Activated CD4-positive, alpha-beta T cell treated with anti-CD3 and anti-CD28 coated beads, Interleukin-2, amount 10 ng/mL, durations not matched to agents 24 days and 14 days (primary cell): ENCODE results near the gene IQSEC1. TPM values are rescaled to one million over a fixed set of nuclear protein-coding genes. Genes with fewer than 3 reads are reported as not detected.

ENCODE experiments used
- DNase-seq: peaks from one replicate; pipeline ENCODE4 v3.0.0; 2022
- H3K27ac Mint-ChIP-seq: one replicate; pipeline ENCODE4 v1.8.0; 2022; ENCODE audit warnings: mild to moderate bottlenecking, mixed read lengths
- H3K27me3 Mint-ChIP-seq: one replicate; pipeline ENCODE4 v1.8.0; 2022; ENCODE audit warnings: mixed read lengths
- H3K36me3 Mint-ChIP-seq: one replicate; pipeline ENCODE4 v1.8.0; 2022; ENCODE audit warnings: low read depth, mild to moderate bottlenecking, mixed read lengths
- H3K4me1 Mint-ChIP-seq: one replicate; pipeline ENCODE4 v1.8.0; 2021; ENCODE audit warnings: mixed read lengths
- H3K4me3 Mint-ChIP-seq: one replicate; pipeline ENCODE4 v1.8.0; 2022; ENCODE audit warnings: mild to moderate bottlenecking, moderate library complexity, mixed read lengths
- H3K9me3 Mint-ChIP-seq: one replicate; pipeline ENCODE4 v1.8.0; 2021; ENCODE audit warnings: mixed read lengths
- intact Hi-C: fragments of 100-400 bp; cut with micrococcal nuclease; formaldehyde crosslinking; loops from one replicate; pipeline ENCODE4 v1.15.1; 2023
- total RNA-seq: library from RNA; stranded (reverse); gene quantifications from 2 replicates; pipeline ENCODE4 v1.2.3, GENCODE V29; 2022

Gene IQSEC1
- total RNA-seq, 1 donor from 2014 or later, result 22.5 TPM

DNA sequence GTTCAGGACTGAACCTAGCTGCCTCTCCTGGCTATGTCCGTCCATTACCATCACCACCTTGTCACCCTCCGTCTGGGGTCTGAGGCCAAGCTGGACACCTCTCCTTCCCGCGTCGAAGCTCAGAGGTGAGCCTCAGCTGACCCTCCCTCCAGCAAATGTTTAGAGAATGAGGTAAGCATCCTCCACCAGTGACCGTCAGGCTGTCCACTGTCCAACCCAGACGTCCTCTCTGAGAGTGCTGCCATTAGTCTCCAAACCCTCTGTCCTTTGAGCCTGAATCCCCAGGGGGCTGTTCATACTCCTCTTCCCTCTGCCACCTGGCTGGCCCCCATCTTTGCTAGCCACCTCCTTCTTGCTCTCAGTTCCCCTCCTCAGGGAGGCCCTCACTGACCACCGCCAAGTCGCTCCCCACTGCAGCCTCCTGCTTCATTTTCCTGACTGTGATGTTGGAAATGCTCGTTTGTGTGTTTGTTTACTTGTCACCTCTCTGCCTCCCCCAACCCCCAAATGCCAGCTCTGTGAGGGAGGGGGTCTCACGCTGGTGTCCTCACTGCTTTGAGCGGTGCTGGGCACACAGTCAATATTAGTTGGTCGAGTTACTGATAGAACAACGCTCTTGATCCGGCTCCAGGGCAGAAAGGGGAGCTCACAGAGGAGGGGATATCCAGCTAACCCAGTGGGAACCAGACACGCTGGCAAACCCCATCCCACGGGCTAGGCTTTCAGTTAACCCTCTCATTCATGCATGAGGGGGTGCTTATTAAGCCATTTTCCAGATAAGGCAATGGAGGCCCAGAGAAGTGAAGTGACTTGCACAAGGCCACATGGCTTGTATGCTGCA is 64.9 kb downstream of the IQSEC1 start:
- no peak for DNase-seq
- Mint-ChIP-seq H3K9me3 (no peaks in the 10 kb centered on the region), H3K36me3 (peaks cover 22% of the 10 kb centered on the region), H3K4me1 (peaks cover 63% of the 10 kb centered on the region), H3K27me3 (no peaks in the 10 kb centered on the region), H3K4me3 (no peak overlapping the region), H3K27ac (peak overlapping the region; percentile 87)
- intact Hi-C loops, result no loop called here

- intact Hi-C loops, result no loop called here
- H3K4me1 Mint-ChIP-seq, result peaks cover 65% of the 10 kb centered on the region
- H3K36me3 Mint-ChIP-seq, result peaks cover 26% of the 10 kb centered on the region
- H3K4me3 Mint-ChIP-seq, result no peak overlapping the region
- H3K9me3 Mint-ChIP-seq, result no peaks in the 10 kb centered on the region
- DNase-seq, result no peak
- H3K27me3 Mint-ChIP-seq, result no peaks in the 10 kb centered on the region
- no peak overlapping the region for H3K27ac Mint-ChIP-seq
These were observed 65.8 kb downstream of the IQSEC1 start for GRCh38 chr3:13007251-13007941.

- H3K27ac Mint-ChIP-seq, result no peak overlapping the region
- peaks cover 61% of the 10 kb centered on the region for H3K4me1 Mint-ChIP-seq
- DNase-seq, result no peak
- no peaks in the 10 kb centered on the region for H3K27me3 Mint-ChIP-seq
- intact Hi-C loops, result no loop called here
- peaks cover 29% of the 10 kb centered on the region for H3K36me3 Mint-ChIP-seq
- no peak overlapping the region for H3K4me3 Mint-ChIP-seq
- no peaks in the 10 kb centered on the region for H3K9me3 Mint-ChIP-seq
These were observed 66.8 kb downstream of the IQSEC1 start for GRCh38 chr3:13006216-13006990.

DNA sequence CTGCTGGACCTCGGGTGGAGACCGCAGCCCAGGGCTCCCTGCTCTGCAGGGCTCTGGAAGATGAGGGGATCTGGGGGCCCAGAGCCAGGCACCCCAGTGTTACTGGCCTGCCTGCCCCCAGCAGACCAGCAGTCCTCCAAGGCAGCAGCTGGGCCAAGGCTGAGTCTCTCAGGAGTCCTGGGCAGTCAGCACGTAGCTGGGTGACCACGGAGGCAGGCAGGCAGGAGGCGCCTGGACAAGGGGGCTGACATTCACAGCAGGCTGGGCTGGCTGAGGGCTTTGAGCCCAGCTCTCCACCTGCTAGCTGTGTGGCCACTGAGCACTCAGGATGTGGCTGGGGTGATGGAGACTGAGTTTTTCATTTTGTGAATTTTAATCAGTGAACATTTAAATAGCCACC is 67.9 kb downstream of the IQSEC1 start:
- no peak for DNase-seq
- Mint-ChIP-seq H3K36me3 (peaks cover 29% of the 10 kb centered on the region), H3K4me1 (peaks cover 53% of the 10 kb centered on the region), H3K9me3 (no peaks in the 10 kb centered on the region), H3K27ac (no peak overlapping the region), H3K27me3 (no peaks in the 10 kb centered on the region), H3K4me3 (no peak overlapping the region)
- intact Hi-C loops, result no loop called here

DNA sequence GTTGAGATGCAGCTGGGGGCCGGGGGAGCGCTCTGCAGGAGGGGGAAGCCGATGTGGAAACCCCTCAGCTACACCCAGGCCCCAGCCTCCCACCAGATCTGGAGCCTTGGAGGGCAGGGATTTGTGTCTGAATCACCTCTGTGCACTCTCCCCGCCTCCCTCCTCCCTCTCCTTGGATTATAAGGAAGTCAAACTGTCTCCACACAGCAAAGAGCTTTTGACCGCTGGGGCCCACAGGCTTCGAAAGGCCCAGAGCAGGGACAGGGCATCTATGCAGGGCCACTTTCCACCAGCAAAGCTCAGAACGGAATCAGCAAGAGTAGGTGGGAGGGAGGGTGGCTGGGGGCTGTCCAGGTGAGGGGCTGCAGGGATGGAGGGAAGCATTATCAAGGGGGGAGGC is 68.9 kb downstream of the IQSEC1 start:
- Mint-ChIP-seq H3K27ac (peak overlapping the region; percentile 60), H3K27me3 (no peaks in the 10 kb centered on the region), H3K4me1 (peaks cover 50% of the 10 kb centered on the region), H3K4me3 (no peak overlapping the region), H3K9me3 (no peaks in the 10 kb centered on the region), H3K36me3 (peaks cover 30% of the 10 kb centered on the region)
- no peak for DNase-seq
- intact Hi-C loops, result no loop called here

- Mint-ChIP-seq H3K27me3 (no peaks in the 10 kb centered on the region), H3K4me1 (peaks cover 47% of the 10 kb centered on the region), H3K36me3 (peaks cover 31% of the 10 kb centered on the region), H3K4me3 (no peak overlapping the region), H3K9me3 (no peaks in the 10 kb centered on the region), H3K27ac (no peak overlapping the region)
- no peak for DNase-seq
- intact Hi-C loops, result no loop called here
These were observed 69.6 kb downstream of the IQSEC1 start for GRCh38 chr3:13003608-13004007.

GRCh38 chr3:13002398-13003124 is 70.7 kb downstream of the IQSEC1 start:
- Mint-ChIP-seq H3K36me3 (peaks cover 34% of the 10 kb centered on the region), H3K9me3 (no peaks in the 10 kb centered on the region), H3K27ac (peak overlapping the region; percentile 75), H3K27me3 (no peaks in the 10 kb centered on the region), H3K4me1 (peaks cover 44% of the 10 kb centered on the region), H3K4me3 (peak overlapping the region; percentile 51)
- intact Hi-C loops, result loop anchor here (1.0 kb wide), 2 partner anchors 9 to 13 kb away; no protein-coding TSS in a partner anchor
- peak; percentile 78 for DNase-seq

GRCh38 chr3:12999147-13000140 is 73.8 kb downstream of the IQSEC1 start:
- Mint-ChIP-seq H3K27me3 (no peaks in the 10 kb centered on the region), H3K27ac (no peak overlapping the region), H3K4me3 (no peak overlapping the region), H3K4me1 (peaks cover 43% of the 10 kb centered on the region), H3K36me3 (peaks cover 45% of the 10 kb centered on the region), H3K9me3 (no peaks in the 10 kb centered on the region)
- intact Hi-C loops, result no loop called here
- no peak for DNase-seq

- intact Hi-C loops, result no loop called here
- Mint-ChIP-seq H3K36me3 (peaks cover 45% of the 10 kb centered on the region), H3K4me1 (peaks cover 37% of the 10 kb centered on the region), H3K4me3 (no peak overlapping the region), H3K27ac (no peak overlapping the region), H3K27me3 (no peaks in the 10 kb centered on the region), H3K9me3 (no peaks in the 10 kb centered on the region)
- no peak for DNase-seq
These were observed 74.6 kb downstream of the IQSEC1 start for GRCh38 chr3:12998648-12999047.

GRCh38 chr3:12997387-12997786 is 75.8 kb downstream of the IQSEC1 start:
- intact Hi-C loops, result no loop called here
- no peaks in the 10 kb centered on the region for H3K27me3 Mint-ChIP-seq
- H3K4me1 Mint-ChIP-seq, result peaks cover 27% of the 10 kb centered on the region
- no peak overlapping the region for H3K4me3 Mint-ChIP-seq
- H3K36me3 Mint-ChIP-seq, result peaks cover 40% of the 10 kb centered on the region
- no peak overlapping the region for H3K27ac Mint-ChIP-seq
- DNase-seq, result no peak
- H3K9me3 Mint-ChIP-seq, result no peaks in the 10 kb centered on the region

DNA sequence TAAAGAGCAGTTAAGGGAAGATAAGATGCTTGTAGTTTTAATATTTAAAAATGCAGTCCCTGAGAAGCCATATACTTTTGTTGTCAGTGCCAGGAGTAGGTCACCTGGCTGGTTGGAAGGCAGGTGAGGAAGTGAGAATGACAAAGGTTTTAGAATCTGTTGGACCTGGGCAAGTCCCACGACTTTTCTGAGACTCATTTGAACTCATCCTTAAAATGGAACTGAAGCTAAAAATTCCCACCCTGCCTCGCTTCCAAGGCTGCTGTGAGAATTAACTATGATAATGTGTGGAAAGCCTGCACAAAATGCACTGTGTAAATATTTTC is 77.1 kb downstream of the IQSEC1 start:
- no peaks in the 10 kb centered on the region for H3K27me3 Mint-ChIP-seq
- DNase-seq, result no peak
- no peak overlapping the region for H3K27ac Mint-ChIP-seq
- peaks cover 31% of the 10 kb centered on the region for H3K36me3 Mint-ChIP-seq
- intact Hi-C loops, result no loop called here
- peaks cover 22% of the 10 kb centered on the region for H3K4me1 Mint-ChIP-seq
- H3K9me3 Mint-ChIP-seq, result no peaks in the 10 kb centered on the region
- H3K4me3 Mint-ChIP-seq, result no peak overlapping the region

DNA sequence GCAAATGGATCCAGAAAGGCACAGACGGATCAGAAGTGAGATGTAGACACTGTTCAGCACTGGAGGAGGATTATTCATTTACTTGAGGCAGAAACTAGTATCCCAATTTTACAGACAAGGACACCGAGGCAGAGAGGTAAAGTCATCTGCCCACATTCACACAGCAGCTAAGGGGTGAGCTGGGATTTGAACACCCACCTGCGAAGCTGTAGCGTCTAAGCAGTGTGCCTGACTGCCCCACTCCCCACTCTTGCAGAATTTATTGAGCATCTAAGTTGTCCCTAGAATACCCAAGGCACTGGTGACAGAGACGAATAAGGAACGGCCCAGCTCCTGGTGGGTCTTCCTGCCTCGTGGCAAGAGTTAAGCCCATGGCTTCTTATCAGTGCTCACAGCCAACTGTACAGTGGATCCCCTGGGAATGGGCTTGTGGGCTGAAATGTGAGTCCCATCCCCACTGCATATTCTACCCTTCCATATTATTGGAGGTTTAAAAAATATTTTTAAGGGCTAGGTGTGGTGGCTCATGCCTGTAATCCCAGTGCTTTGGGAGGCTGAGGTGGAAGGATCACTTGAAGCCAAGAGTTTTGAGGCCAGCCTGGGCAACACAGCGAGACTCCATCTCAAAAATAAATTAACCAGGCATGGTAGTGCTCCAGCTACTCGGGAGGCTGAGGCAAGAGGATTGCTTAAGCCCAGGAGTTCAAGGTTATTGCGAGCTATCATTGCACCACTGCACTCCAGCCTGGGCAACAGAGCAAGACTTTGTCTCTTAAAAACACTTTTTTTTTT is 77.6 kb downstream of the IQSEC1 start:
- Mint-ChIP-seq H3K27ac (peak overlapping the region; percentile 87), H3K4me1 (peaks cover 24% of the 10 kb centered on the region), H3K9me3 (no peaks in the 10 kb centered on the region), H3K27me3 (no peaks in the 10 kb centered on the region), H3K4me3 (peak overlapping the region; percentile 98), H3K36me3 (peaks cover 30% of the 10 kb centered on the region)
- intact Hi-C loops, result no loop called here
- DNase-seq, result no peak
